AG04449 (cell line): ENCODE measurements around the gene EPOP.
"Not testable (repeated sequence)": the region's sequence is repeated elsewhere in the genome, so short reads cannot be mapped to it uniquely, and the experiment has no call there.

Experiments
- CTCF ChIA-PET: fragments of 350-600 bp; formaldehyde crosslinking; extraction: SDS; loops from one replicate; lab custom pipeline; 2021; ENCODE audit warnings: antibody characterized with exemption; lab: Yijun Ruan, JAX
- POLR2A ChIA-PET: fragments of 400-600, 350-600 bp; formaldehyde crosslinking; extraction: SDS; loops from one replicate; lab custom pipeline; 2020; ENCODE audit warnings: antibody characterized with exemption, inconsistent platforms; lab: Yijun Ruan, JAX
- DNase-seq: peaks from one replicate; pipeline ENCODE4 v3.0.0-alpha.2; 2010; ENCODE audit warnings: low read depth, low spot score
- H3K4me3 ChIP-seq: 2 replicates; pipeline ENCODE4 v1.5.1; 2011; ENCODE audit warnings: low read depth, mild to moderate bottlenecking, control low read depth, low read length
- TF ChIP-seq, protein P1 (sequence below): IDR thresholded peaks from one replicate; pipeline ENCODE4 v1.5.1; 2011; ENCODE audit warnings: mild to moderate bottlenecking, moderate library complexity, low read length, control low read depth, inconsistent platforms; ENCODE audit not compliant: insufficient read depth; ENCODE audit errors: missing control alignments

EPOP gene

DNA sequence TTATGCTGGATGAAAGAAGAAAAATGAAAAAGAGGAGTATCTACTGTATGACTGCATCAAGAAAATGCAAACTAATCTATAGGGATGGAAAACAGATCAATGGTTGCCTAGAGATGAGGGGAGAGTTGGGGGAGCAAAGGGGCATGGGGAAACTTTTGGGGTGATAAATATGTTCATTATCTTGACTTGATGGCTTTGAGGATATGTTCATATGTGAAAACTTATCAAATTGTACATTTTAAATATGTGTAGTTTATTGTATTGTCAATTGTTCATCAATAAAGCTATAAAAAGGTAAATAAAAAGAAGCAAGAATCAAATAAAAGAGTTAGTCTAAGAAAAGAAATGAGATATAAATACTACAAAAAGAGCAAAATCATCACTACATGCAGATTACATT lies 49.3 kb downstream of the EPOP start:
- DNase-seq = no peak
- TF ChIP-seq, protein P1, sequence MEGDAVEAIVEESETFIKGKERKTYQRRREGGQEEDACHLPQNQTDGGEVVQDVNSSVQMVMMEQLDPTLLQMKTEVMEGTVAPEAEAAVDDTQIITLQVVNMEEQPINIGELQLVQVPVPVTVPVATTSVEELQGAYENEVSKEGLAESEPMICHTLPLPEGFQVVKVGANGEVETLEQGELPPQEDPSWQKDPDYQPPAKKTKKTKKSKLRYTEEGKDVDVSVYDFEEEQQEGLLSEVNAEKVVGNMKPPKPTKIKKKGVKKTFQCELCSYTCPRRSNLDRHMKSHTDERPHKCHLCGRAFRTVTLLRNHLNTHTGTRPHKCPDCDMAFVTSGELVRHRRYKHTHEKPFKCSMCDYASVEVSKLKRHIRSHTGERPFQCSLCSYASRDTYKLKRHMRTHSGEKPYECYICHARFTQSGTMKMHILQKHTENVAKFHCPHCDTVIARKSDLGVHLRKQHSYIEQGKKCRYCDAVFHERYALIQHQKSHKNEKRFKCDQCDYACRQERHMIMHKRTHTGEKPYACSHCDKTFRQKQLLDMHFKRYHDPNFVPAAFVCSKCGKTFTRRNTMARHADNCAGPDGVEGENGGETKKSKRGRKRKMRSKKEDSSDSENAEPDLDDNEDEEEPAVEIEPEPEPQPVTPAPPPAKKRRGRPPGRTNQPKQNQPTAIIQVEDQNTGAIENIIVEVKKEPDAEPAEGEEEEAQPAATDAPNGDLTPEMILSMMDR = no peak
- H3K4me3 ChIP-seq = no peak overlapping the region
- ChIA-PET POLR2A (no interaction called here), CTCF (interaction anchor here (0.8 to 1.3 kb wide), 3 partner anchors 41 to 67 kb away, joined by 3 to 5 read pairs (median 4); no protein-coding TSS in a partner anchor)

DNA sequence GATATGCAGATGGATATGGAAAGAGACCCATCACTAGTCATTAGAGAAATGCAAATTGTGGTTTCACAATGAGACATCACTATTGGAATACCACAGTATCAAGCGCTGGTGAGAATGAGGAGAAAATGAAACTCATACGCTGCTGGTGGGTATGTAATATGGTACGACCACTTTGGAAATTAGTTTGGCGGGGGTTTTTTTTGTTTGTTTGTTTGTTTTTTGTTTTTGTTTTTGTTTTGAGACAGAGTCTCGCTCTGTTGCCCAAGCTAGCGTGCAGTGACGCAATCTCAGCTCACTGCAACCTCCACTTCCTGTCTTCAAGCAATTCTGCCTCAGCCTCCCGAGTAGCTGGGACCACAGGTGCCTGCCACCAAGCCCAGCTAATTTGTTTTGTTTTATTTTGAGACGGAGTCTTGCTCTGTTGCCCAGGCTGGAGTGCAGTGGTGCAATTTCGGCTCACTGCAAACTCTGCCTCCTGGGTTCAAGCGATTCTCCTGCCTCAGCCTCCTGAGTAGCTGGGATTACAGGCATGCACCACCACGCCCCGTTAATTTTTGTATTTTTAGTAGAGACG lies 49.9 kb downstream of the EPOP start:
- POLR2A ChIA-PET, H3K4me3 ChIP-seq, DNase-seq: not testable (repeated sequence)
- CTCF ChIA-PET = interaction anchor here (0.9 to 1.3 kb wide), 2 partner anchors 44 to 67 kb away, joined by 3 to 5 read pairs; no protein-coding TSS in a partner anchor
